Panc1 (cell line): ENCODE results near the gene SAPCD1.

Source experiments
- SIN3A ChIP-seq: IDR thresholded peaks from 2 replicates; pipeline ENCODE4 v1.6.1; 2012; ENCODE audit warnings: low read depth, mild to moderate bottlenecking, low read length, moderate library complexity, borderline replicate concordance; ENCODE audit not compliant: insufficient read depth
- TCF7L2 ChIP-seq: IDR thresholded peaks from 2 replicates; pipeline ENCODE4 v1.6.1; 2011; ENCODE audit warnings: mild to moderate bottlenecking, low read depth, low read length, inconsistent platforms
- TF ChIP-seq, protein P1 (sequence below): fragments of 450-650 bp; IDR thresholded peaks from 2 replicates; pipeline ENCODE4 v1.5.1; 2017; ENCODE audit warnings: mild to moderate bottlenecking
- TF ChIP-seq, protein P2 (sequence below), 2 experiments: IDR thresholded peaks; 2 replicates each; pipeline ENCODE4 v1.6.1; 2011 to 2012; ENCODE audit warnings: low read depth in 2 of 2, control low read depth in 1 of 2, low read length in 1 of 2, mild to moderate bottlenecking in 1 of 2, moderate library complexity in 1 of 2; ENCODE audit not compliant: insufficient read depth in 1 of 2

DNA sequence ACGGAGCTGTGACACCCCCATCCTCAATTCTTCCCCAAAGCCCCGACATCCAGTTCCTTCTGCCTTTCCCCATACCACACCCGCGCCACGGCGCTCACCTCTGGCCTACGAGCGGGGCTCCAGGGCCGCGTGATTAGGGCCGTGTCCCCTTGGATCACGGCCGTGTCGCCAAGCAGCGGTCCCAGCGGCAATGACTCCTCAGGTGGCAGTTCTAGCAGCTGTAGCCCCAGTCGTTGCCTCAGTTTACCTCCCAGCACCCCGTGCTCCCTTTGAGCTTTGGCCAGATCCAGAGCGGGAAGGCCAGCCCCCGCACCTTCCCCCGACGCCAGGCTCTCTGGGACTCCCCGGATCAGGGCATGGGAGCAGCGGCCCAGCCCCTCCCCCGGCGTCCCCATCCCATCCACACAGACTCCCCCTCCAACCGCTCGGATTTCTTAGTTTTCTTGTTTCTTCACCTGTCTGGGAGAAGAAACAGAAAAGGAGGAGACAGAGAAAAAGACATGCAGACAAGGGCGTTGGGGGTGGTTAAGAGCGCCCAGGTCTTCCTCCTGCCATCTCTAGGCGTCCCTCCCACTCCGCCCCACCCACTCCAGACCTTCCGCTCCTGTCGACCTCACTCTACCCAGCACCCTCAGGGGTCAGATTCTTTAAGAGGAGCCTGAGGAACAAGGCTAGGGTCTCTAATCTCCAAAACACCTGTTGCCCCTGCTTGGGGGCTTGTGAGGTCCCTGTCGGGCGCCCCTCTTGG, 33.5 kb upstream of the SAPCD1 start, which contains the start of gene DDAH2:
- TF ChIP-seq, protein P1, sequence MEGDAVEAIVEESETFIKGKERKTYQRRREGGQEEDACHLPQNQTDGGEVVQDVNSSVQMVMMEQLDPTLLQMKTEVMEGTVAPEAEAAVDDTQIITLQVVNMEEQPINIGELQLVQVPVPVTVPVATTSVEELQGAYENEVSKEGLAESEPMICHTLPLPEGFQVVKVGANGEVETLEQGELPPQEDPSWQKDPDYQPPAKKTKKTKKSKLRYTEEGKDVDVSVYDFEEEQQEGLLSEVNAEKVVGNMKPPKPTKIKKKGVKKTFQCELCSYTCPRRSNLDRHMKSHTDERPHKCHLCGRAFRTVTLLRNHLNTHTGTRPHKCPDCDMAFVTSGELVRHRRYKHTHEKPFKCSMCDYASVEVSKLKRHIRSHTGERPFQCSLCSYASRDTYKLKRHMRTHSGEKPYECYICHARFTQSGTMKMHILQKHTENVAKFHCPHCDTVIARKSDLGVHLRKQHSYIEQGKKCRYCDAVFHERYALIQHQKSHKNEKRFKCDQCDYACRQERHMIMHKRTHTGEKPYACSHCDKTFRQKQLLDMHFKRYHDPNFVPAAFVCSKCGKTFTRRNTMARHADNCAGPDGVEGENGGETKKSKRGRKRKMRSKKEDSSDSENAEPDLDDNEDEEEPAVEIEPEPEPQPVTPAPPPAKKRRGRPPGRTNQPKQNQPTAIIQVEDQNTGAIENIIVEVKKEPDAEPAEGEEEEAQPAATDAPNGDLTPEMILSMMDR = no peak; the same call in none of the 2 replicates
- TF ChIP-seq TCF7L2 (no peak), SIN3A (no peak)
- TF ChIP-seq, protein P2, sequence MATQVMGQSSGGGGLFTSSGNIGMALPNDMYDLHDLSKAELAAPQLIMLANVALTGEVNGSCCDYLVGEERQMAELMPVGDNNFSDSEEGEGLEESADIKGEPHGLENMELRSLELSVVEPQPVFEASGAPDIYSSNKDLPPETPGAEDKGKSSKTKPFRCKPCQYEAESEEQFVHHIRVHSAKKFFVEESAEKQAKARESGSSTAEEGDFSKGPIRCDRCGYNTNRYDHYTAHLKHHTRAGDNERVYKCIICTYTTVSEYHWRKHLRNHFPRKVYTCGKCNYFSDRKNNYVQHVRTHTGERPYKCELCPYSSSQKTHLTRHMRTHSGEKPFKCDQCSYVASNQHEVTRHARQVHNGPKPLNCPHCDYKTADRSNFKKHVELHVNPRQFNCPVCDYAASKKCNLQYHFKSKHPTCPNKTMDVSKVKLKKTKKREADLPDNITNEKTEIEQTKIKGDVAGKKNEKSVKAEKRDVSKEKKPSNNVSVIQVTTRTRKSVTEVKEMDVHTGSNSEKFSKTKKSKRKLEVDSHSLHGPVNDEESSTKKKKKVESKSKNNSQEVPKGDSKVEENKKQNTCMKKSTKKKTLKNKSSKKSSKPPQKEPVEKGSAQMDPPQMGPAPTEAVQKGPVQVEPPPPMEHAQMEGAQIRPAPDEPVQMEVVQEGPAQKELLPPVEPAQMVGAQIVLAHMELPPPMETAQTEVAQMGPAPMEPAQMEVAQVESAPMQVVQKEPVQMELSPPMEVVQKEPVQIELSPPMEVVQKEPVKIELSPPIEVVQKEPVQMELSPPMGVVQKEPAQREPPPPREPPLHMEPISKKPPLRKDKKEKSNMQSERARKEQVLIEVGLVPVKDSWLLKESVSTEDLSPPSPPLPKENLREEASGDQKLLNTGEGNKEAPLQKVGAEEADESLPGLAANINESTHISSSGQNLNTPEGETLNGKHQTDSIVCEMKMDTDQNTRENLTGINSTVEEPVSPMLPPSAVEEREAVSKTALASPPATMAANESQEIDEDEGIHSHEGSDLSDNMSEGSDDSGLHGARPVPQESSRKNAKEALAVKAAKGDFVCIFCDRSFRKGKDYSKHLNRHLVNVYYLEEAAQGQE (IDR thresholded peaks at IDR 0.05; ENCODE audit: insufficient read depth in 1 of 2, low read depth in 2 of 2, low read length in 1 of 2) = no peak
